ENCODE measurements around the gene BACH1. TPM values are rescaled to one million over a fixed set of nuclear protein-coding genes. Genes with fewer than 3 reads are reported as not detected.

BACH1 gene
- total and polyA plus RNA-seq, 4 donors = 12.1 to 103 (median 52.4) TPM

DNA sequence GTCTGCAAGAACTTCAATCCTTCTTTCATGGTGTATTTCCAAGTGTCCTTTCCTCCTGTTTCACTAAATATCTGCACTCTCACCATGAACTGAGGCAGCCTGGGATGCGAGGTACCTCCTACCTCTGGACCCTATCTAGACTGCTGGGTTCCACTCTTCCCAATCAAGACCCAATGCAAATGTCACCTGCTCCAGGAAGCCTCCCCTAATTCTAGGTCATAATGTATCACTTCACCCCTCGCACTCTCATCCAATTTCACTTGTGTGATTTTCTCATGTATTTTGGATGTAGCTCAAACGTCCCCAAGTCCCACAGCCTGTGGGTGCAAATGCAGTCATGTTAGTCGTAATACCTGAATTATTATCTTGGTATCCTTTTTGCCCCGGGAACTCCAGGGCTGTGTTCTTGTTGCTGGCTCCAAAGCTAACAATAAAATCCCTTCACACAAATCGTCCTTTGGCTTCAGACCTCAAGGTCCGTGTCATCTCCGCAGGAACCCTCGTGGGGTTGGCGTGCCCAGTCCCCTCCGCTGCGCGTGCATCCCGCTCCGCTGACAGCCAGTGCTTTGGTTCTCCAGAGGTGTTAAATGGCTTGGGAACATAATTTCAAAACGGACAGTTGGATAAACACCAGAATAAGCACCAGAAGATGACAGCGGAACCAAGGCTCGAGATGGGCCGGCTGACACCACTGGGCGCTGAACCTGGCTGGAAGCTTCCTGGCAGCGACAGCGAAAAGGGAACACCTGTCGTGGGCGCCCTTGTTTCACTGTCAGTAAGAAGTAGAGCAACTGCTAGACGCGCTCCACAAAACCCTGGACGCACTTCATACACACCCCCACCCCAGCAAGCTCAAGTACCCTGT lies 1.0 kb upstream of the BACH1 start:
- DNase-seq (no peak), ATAC-seq (ENCODE audit: low FRiP score) (no peak)
- WGBS, 2 donors = 71 to 76% methylated on average over 27 of the region's 27 CpGs
- peaks cover 6 to 12% of the 10 kb centered on the region in 2 donors for H3K4me1 ChIP-seq (ENCODE audit: control insufficient read depth in 1 of 2, insufficient read depth in 2 of 2, low read length in 2 of 2)
- intact Hi-C loops (cut with DNase I) = loop anchor here (5.0 kb wide), 2 partner anchors 135 to 205 kb away; no protein-coding TSS in a partner anchor
- H3K27ac ChIP-seq (ENCODE audit: low read depth in 1 of 2, low read length in 2 of 2) = no peak overlapping the region
- H3K27me3 ChIP-seq (ENCODE audit: control insufficient read depth in 1 of 2, insufficient read depth in 2 of 2, low read length in 1 of 2) = no peaks in the 10 kb centered on the region
- no peaks in the 10 kb centered on the region for H3K36me3 ChIP-seq (ENCODE audit: control insufficient read depth in 1 of 2, insufficient read depth in 2 of 2, low read length in 1 of 2)
- H3K9me3 ChIP-seq (ENCODE audit: control insufficient read depth, low read length) = no peaks in the 10 kb centered on the region
- H3K4me3 ChIP-seq (ENCODE audit: low read length in 2 of 2) = peak overlapping the region in 1 of 2 donors; percentile 14

DNA sequence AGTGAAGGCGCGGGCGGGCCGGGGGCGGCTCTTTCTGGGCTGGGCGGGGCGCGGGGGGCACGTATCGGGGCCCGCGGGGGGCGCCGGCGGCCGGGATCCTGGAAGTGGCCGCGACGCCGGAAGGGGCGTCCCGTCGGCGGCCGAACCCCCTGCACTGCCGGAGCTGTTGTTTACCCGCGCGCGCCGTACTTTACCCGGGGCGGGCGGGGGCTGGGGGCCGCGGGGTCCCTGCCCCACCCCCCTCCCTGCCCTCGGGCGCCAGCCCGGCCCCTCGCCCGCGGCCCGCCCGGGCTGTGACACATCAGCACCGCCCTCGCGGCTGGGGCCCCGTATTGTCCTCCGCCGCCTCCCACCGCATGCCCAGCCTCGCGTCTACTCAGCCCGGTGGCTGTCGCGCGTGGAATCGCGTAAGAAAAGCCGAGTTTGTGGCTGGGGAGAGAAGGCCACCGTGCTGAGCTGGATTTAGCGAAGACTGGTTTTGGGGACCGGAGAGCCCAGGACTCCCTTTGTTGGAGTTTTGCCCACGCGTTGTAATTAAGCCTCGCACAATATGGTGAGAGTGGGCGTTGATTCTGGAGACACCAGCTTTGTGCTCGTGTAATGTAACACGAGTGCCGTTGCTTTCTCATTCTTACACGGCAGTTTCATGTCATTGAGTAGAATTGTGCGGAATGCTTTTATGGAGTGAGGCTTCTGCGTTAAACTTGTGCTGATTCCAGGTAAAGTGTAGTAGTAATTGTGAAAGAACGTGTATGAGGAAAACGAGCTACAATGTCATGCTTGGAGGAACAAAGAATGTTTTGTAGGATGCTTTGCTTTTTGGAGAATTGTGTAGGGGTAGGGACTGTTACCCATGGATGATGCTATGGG lies 559 bp downstream of the BACH1 start:
- ATAC-seq (ENCODE audit: low FRiP score) = peak; percentile 84
- intact Hi-C loops (cut with DNase I) = loop anchor here (5.0 kb wide), 2 partner anchors 137 to 207 kb away; no protein-coding TSS in a partner anchor
- WGBS, 2 donors = 1% methylated on average over 24 to 75 of the region's 75 CpGs
- peak; percentile 81 to 90 for DNase-seq
- peak overlapping the region; percentile 59 to 71 for H3K27ac ChIP-seq (ENCODE audit: low read depth in 1 of 2, low read length in 2 of 2)
- H3K4me3 ChIP-seq (ENCODE audit: low read length in 2 of 2) = peak overlapping the region; percentile 70 to 88
- H3K27me3 ChIP-seq (ENCODE audit: control insufficient read depth in 1 of 2, insufficient read depth in 2 of 2, low read length in 1 of 2) = no peaks in the 10 kb centered on the region
- H3K9me3 ChIP-seq (ENCODE audit: control insufficient read depth, low read length) = no peaks in the 10 kb centered on the region
- H3K4me1 ChIP-seq (ENCODE audit: control insufficient read depth in 1 of 2, insufficient read depth in 2 of 2, low read length in 2 of 2) = peaks cover 6 to 12% of the 10 kb centered on the region in 2 donors
- no peaks in the 10 kb centered on the region for H3K36me3 ChIP-seq (ENCODE audit: control insufficient read depth in 1 of 2, insufficient read depth in 2 of 2, low read length in 1 of 2)

DNA sequence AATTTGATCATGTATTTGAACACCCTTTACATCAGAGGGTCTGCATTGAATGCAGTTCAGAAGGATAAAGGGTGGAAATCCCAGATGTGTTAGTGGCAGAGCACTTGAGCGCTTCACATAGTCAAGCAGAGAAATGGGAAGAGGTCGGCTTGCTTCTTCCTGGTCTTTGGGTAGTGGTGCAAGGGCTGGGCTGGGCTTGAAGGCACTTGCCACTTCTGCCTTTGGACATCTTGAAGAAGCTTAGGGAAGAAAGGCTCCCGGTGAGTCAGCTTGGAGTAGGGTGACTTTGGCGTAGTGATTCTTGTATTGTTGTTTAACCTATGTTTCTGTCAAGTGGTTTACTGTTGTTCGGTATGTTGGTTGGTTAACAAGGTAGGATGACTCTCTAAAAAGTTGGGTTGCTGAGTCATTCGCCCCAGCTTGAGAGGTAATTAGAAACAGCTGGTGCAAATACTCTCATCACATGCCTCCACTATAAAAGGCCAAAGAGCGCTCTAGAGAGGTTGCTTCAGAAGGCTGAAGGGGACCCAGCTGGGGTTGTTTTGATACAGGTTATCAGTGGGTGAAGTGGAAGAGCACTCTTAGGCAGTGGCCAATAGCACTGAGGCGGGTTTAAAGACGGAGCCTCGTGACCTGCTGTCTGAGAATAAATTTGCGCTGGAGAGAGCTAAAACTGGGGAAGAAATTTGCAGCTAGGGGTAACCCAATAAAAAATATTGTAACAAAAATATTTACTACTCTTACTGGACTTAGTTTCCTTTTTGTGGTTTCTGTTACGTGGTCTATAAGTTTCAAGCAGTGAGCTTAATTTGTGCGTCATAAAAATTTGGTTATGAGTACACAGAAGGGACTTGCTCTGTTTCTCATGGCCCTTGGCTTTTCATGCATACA lies 1.4 kb downstream of the BACH1 start:
- intact Hi-C loops (cut with DNase I) = loop anchor here (5.0 kb wide), 3 partner anchors 42 to 208 kb away; no protein-coding TSS in a partner anchor
- WGBS, 2 donors = 31% methylated on average over 13 of the region's 13 CpGs
- DNase-seq = peak in 1 of 2 donors; percentile 73
- peak; percentile 42 for ATAC-seq (ENCODE audit: low FRiP score)
- H3K27ac ChIP-seq (ENCODE audit: low read depth in 1 of 2, low read length in 2 of 2) = no peak overlapping the region
- H3K4me3 ChIP-seq (ENCODE audit: low read length in 2 of 2) = peak overlapping the region; percentile 70 to 88
- H3K4me1 ChIP-seq (ENCODE audit: control insufficient read depth in 1 of 2, insufficient read depth in 2 of 2, low read length in 2 of 2) = peaks cover 6 to 16% of the 10 kb centered on the region in 2 donors
- H3K27me3 ChIP-seq (ENCODE audit: control insufficient read depth in 1 of 2, insufficient read depth in 2 of 2, low read length in 1 of 2) = no peaks in the 10 kb centered on the region
- no peaks in the 10 kb centered on the region for H3K36me3 ChIP-seq (ENCODE audit: control insufficient read depth in 1 of 2, insufficient read depth in 2 of 2, low read length in 1 of 2)
- no peaks in the 10 kb centered on the region for H3K9me3 ChIP-seq (ENCODE audit: control insufficient read depth, low read length)

DNA sequence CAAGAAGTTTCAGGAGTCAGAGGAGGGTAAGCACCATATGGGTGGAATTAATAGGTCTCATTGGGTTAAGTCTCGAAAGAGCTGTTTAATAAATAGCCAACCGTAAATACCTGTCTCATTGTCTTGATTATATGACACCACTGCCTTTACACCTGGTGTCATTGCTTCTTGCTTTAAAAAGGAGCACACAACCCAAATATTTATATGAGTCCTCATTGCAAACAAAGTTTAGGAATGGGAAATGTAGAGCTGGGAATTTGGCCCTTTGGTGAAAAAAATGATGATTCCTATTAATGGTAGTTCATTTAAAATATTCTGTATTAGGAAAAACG lies 2.1 kb downstream of the BACH1 start:
- no peaks in the 10 kb centered on the region for H3K27me3 ChIP-seq (ENCODE audit: control insufficient read depth in 1 of 2, insufficient read depth in 2 of 2, low read length in 1 of 2)
- H3K4me1 ChIP-seq (ENCODE audit: control insufficient read depth in 1 of 2, insufficient read depth in 2 of 2, low read length in 2 of 2) = peaks cover 6 to 21% of the 10 kb centered on the region in 2 donors
- DNase-seq = no peak
- H3K27ac ChIP-seq (ENCODE audit: low read depth in 1 of 2, low read length in 2 of 2) = no peak overlapping the region
- H3K9me3 ChIP-seq (ENCODE audit: control insufficient read depth, low read length) = no peaks in the 10 kb centered on the region
- intact Hi-C loops (cut with DNase I) = loop anchor here (5.0 kb wide), 1 partner anchor 42 kb away; no protein-coding TSS in a partner anchor
- no peak overlapping the region for H3K4me3 ChIP-seq (ENCODE audit: low read length in 2 of 2)
- WGBS, 2 donors = 52 to 55% methylated on average over 3 of the region's 3 CpGs
- ATAC-seq (ENCODE audit: low FRiP score) = no peak
- H3K36me3 ChIP-seq (ENCODE audit: control insufficient read depth in 1 of 2, insufficient read depth in 2 of 2, low read length in 1 of 2) = no peaks in the 10 kb centered on the region

GRCh38 chr21:29301691-29302090 lies 3.0 kb downstream of the BACH1 start:
- Histone ChIP-seq H3K36me3 (ENCODE audit: control insufficient read depth in 1 of 2, insufficient read depth in 2 of 2, low read length in 1 of 2) (no peaks in the 10 kb centered on the region), H3K9me3 (ENCODE audit: control insufficient read depth, low read length) (no peaks in the 10 kb centered on the region), H3K4me3 (ENCODE audit: low read length in 2 of 2) (no peak overlapping the region), H3K27me3 (ENCODE audit: control insufficient read depth in 1 of 2, insufficient read depth in 2 of 2, low read length in 1 of 2) (no peaks in the 10 kb centered on the region), H3K27ac (ENCODE audit: low read depth in 1 of 2, low read length in 2 of 2) (no peak overlapping the region), H3K4me1 (ENCODE audit: control insufficient read depth in 1 of 2, insufficient read depth in 2 of 2, low read length in 2 of 2) (peaks cover 6 to 23% of the 10 kb centered on the region in 2 donors)
- 42 to 44% methylated on average over 6 of the region's 6 CpGs for WGBS, 2 donors
- intact Hi-C loops (cut with DNase I) = loop anchor here (5.0 kb wide), 1 partner anchor 41 kb away; no protein-coding TSS in a partner anchor
- no peak for ATAC-seq (ENCODE audit: low FRiP score)
- no peak for DNase-seq

- Histone ChIP-seq H3K27ac (ENCODE audit: low read depth in 1 of 2, low read length in 2 of 2) (no peak overlapping the region), H3K4me1 (ENCODE audit: control insufficient read depth in 1 of 2, insufficient read depth in 2 of 2, low read length in 2 of 2) (peaks cover 6 to 23% of the 10 kb centered on the region in 2 donors), H3K27me3 (ENCODE audit: control insufficient read depth in 1 of 2, insufficient read depth in 2 of 2, low read length in 1 of 2) (no peaks in the 10 kb centered on the region), H3K9me3 (ENCODE audit: control insufficient read depth, low read length) (no peaks in the 10 kb centered on the region), H3K36me3 (ENCODE audit: control insufficient read depth in 1 of 2, insufficient read depth in 2 of 2, low read length in 1 of 2) (no peaks in the 10 kb centered on the region), H3K4me3 (ENCODE audit: low read length in 2 of 2) (no peak overlapping the region)
- WGBS, 2 donors = 41 to 43% methylated on average over 5 of the region's 5 CpGs
- no peak for DNase-seq
- ATAC-seq (ENCODE audit: low FRiP score) = no peak
- intact Hi-C loops (cut with DNase I) = loop anchor here (5.0 kb wide), 1 partner anchor 40 kb away; no protein-coding TSS in a partner anchor
These were observed 3.7 kb downstream of the BACH1 start for GRCh38 chr21:29302359-29302875.

- peaks cover 6 to 23% of the 10 kb centered on the region in 2 donors for H3K4me1 ChIP-seq (ENCODE audit: control insufficient read depth in 1 of 2, insufficient read depth in 2 of 2, low read length in 2 of 2)
- no peaks in the 10 kb centered on the region for H3K27me3 ChIP-seq (ENCODE audit: control insufficient read depth in 1 of 2, insufficient read depth in 2 of 2, low read length in 1 of 2)
- intact Hi-C loops (cut with DNase I) = loop anchor here (5.0 kb wide), 1 partner anchor 39 kb away; no protein-coding TSS in a partner anchor
- H3K9me3 ChIP-seq (ENCODE audit: control insufficient read depth, low read length) = no peaks in the 10 kb centered on the region
- DNase-seq (no peak), ATAC-seq (ENCODE audit: low FRiP score) (no peak)
- H3K27ac ChIP-seq (ENCODE audit: low read depth in 1 of 2, low read length in 2 of 2) = no peak overlapping the region
- 34 to 40% methylated on average over 2 of the region's 2 CpGs for WGBS, 2 donors
- H3K36me3 ChIP-seq (ENCODE audit: control insufficient read depth in 1 of 2, insufficient read depth in 2 of 2, low read length in 1 of 2) = no peaks in the 10 kb centered on the region
- H3K4me3 ChIP-seq (ENCODE audit: low read length in 2 of 2) = no peak overlapping the region
These were observed 4.6 kb downstream of the BACH1 start for GRCh38 chr21:29303288-29303687.
